ENCODE results near the gene GRK6. TPM values are rescaled to one million over a fixed set of nuclear protein-coding genes. Genes with fewer than 3 reads are reported as not detected.

The GRK6 gene
- total and polyA plus RNA-seq, 8 donors: 7.2 to 14.5 (median 11.4) TPM

DNA sequence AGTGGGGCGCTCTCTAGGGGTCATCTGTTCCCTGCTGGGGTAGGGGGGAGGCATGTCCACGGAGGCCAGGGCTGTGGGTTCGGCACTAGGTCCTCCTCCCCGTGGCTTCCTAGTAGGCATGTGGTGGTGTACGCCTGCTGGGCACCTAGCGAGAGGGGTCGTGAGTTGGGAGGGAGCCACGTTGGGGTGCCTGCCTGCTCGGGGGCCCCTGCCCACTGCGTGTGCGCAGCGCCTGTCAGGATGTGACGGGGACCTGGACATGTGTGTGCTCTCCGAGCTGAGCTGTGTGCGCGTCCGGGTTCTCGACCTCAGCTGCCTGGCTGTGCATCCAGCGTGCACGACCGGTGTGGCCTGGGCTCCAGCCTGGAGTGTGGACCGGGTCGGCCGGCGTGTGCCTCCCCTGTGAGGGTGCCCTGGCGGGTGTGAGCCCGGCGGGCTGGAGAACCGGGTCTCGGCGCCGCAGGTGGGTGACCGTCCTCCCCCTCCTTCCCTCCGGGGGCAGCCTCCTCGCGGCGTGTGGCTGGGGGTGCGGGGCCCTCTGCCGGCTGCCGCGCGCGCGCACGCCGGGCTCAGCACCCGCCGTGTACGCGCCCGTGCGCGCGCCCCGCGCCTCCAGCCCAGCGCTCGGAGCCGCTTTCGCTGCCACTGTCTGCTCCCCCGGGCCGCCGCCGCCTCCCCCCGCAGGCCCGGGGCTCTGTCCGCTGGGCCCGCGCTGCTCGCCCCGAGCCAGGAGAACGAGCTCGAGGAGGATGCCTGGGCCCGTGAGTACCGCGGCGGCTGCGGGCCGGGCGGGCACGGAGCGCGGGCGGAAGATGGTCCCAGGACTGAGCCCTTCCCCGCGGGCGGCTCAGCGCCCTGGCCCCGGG, 20.0 kb downstream of the GRK6 start, which contains the start of gene PRR7:
PRR7 (plus strand) TSS at position 615 of the 866 bp plus-strand sequence. CDS start 8,254 bp downstream, outside the sequence.
- H3K27ac ChIP-seq: peak within 1 kb of the TSS in 3 of 4 donors; percentile 16 to 58 (median 19)
- DNase-seq (peak in 4 of 6 donors; percentile 62 to 88 (median 74)), ATAC-seq (peak; percentile 53 to 80 (median 74)), FAIRE-seq (no peak)
- 1% methylated on average over 42 to 89 of the region's 89 CpGs for WGBS, 2 donors
- intact Hi-C loops (cut with DNase I): no loop called here
- no peaks in the 10 kb centered on the region for H3K27me3 ChIP-seq
- peaks cover 4 to 12% (median 8%) of the 10 kb centered on the region in 3 donors for H3K4me1 ChIP-seq
- TF ChIP-seq, protein P1, sequence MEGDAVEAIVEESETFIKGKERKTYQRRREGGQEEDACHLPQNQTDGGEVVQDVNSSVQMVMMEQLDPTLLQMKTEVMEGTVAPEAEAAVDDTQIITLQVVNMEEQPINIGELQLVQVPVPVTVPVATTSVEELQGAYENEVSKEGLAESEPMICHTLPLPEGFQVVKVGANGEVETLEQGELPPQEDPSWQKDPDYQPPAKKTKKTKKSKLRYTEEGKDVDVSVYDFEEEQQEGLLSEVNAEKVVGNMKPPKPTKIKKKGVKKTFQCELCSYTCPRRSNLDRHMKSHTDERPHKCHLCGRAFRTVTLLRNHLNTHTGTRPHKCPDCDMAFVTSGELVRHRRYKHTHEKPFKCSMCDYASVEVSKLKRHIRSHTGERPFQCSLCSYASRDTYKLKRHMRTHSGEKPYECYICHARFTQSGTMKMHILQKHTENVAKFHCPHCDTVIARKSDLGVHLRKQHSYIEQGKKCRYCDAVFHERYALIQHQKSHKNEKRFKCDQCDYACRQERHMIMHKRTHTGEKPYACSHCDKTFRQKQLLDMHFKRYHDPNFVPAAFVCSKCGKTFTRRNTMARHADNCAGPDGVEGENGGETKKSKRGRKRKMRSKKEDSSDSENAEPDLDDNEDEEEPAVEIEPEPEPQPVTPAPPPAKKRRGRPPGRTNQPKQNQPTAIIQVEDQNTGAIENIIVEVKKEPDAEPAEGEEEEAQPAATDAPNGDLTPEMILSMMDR (IDR thresholded peaks at IDR 0.05): no peak
- H3K4me3 ChIP-seq: peak within 1 kb of the TSS; percentile 37 to 72 (median 48)
- H3K9me3 ChIP-seq: no peaks in the 10 kb centered on the region
- H3K36me3 ChIP-seq: no peaks in the 10 kb centered on the region

DNA sequence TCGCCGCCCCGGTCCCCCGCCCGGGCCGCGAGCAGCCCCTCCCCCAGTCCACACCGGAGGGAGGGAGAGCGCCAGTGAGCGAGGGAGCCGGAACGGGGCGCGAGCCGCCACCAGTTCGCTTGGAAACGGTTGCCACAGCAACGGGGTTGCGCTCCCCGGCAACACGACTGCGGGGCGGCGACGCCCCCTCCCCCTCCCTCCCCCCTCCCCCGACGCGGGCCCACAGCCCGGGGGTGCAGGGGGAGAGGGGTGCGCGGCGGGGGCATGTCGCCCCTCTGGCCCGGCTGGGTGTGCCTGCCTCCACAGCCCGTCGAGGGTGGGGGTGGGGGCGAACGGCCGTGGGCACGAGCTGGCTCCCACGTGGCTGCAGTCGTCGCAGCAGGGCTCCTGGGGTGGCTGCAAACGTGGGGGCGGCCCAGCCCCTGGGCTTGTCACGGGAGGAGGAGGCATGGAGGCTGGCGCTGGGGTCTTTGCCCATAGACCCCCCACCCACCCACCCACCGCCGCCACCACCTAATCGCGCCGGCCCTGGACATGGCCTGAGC, 20.7 kb downstream of the GRK6 start:
- intact Hi-C loops (cut with DNase I): no loop called here
- Histone ChIP-seq H3K4me1 (peaks cover 4 to 12% (median 8%) of the 10 kb centered on the region in 3 donors), H3K27ac (peak overlapping the region in 2 of 4 donors; percentile 16 to 58), H3K4me3 (peak overlapping the region; percentile 37 to 72 (median 48)), H3K9me3 (no peaks in the 10 kb centered on the region), H3K36me3 (no peaks in the 10 kb centered on the region), H3K27me3 (no peaks in the 10 kb centered on the region)
- TF ChIP-seq, protein P1 (IDR thresholded peaks at IDR 0.05): no peak
- FAIRE-seq: no peak
- peak; percentile 26 to 51 (median 31) for ATAC-seq
- WGBS, 2 donors: 1% methylated on average over 17 to 49 of the region's 52 CpGs
- peak in 5 of 6 donors; percentile 60 to 81 (median 68) for DNase-seq

DNA sequence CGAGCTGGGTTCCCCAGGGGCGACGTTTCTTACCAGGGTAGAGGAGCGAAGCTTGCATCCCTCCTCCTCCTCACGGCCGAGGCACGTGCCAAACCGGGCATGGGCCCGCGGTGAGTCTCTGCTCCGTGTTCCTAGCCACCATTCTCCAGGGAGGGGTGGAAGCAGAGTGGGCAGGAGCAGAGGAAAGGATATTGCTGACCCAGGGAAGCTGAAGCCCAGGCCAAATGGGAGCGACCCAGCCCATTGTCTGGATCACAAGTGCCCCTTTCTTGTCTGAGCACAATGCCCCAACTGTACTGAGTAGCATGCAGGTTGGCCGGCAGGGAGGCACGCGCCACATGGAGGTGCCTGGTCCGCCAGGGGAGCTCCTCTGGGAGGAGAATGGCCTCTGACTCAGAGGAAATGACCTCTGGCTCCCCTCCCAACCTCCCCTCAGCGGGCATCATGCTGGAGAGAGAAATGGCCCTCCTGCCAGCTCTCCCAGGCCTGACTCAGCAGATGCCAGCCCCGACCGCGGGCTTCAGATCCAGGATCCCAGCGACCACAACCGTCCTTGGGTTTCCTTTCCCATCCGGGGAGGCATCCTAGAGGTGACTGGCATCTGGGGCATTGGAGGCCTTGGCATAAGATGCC, 21.3 kb downstream of the GRK6 start:
- Histone ChIP-seq H3K4me1 (peaks cover 4 to 12% (median 8%) of the 10 kb centered on the region in 3 donors), H3K4me3 (peak overlapping the region in 1 of 4 donors; percentile 72), H3K9me3 (no peaks in the 10 kb centered on the region), H3K36me3 (no peaks in the 10 kb centered on the region), H3K27me3 (no peaks in the 10 kb centered on the region), H3K27ac (peak overlapping the region in 2 of 4 donors; percentile 19 to 58)
- FAIRE-seq (no peak), DNase-seq (peak; percentile 68 to 90 (median 82)), ATAC-seq (peak; percentile 64 to 75 (median 72))
- intact Hi-C loops (cut with DNase I): no loop called here
- TF ChIP-seq, protein P1 (IDR thresholded peaks at IDR 0.05): no peak
- WGBS, 2 donors: 0 to 3% methylated on average over 19 to 23 of the region's 23 CpGs

DNA sequence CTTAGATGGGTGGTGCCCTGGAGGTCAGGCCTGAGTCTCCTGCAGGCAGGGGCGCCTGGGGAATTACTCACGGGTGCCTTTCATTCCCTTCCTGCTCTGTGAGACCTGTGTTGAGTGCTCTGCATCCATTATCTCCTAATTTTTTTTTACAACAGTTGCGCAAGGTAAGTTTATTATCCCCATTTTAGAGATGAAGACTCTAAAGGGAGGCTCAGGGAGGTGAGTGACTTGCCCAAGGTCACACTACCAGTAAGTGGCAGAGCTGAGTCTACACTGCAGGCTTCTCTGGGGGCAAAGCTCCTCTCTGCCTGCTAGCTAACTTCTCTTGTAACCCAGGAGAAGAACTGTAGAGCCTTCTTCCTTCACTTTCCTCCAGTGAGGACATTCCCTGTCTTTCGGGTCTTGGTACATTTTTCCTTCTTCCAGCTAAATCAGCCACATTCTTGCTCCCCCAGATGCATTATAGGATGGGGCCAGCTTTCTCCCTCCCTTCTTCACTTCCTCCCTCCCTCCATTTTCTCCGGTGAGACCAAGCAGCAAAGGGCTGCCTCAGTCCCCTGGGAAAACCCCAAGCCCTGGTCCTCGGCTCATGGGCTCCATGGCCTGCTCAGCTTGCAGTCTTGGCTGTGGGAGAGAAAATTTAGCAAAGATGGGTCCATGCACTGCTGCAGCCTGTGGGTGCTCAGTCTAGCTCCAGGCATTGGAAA, 21.9 kb downstream of the GRK6 start:
- Histone ChIP-seq H3K9me3 (no peaks in the 10 kb centered on the region), H3K4me1 (peaks cover 4 to 12% (median 8%) of the 10 kb centered on the region in 3 donors), H3K4me3 (no peak overlapping the region), H3K27me3 (no peaks in the 10 kb centered on the region), H3K27ac (peak overlapping the region in 1 of 4 donors; percentile 5), H3K36me3 (no peaks in the 10 kb centered on the region)
- intact Hi-C loops (cut with DNase I): no loop called here
- FAIRE-seq (no peak), DNase-seq (no peak), ATAC-seq (no peak)
- TF ChIP-seq, protein P1 (IDR thresholded peaks at IDR 0.05): no peak
- WGBS, 2 donors: 68% methylated on average over 6 of the region's 6 CpGs
